GM12874 (cell line): ENCODE results near the gene OCSTAMP.

ENCODE experiments used
- TF ChIP-seq, protein P1 (sequence below): IDR thresholded peaks from 2 replicates; pipeline ENCODE4 v1.5.1; 2011; ENCODE audit warnings: low read depth, mild to moderate bottlenecking, control low read depth, low read length, moderate library complexity; ENCODE audit not compliant: insufficient read depth

Gene OCSTAMP

DNA sequence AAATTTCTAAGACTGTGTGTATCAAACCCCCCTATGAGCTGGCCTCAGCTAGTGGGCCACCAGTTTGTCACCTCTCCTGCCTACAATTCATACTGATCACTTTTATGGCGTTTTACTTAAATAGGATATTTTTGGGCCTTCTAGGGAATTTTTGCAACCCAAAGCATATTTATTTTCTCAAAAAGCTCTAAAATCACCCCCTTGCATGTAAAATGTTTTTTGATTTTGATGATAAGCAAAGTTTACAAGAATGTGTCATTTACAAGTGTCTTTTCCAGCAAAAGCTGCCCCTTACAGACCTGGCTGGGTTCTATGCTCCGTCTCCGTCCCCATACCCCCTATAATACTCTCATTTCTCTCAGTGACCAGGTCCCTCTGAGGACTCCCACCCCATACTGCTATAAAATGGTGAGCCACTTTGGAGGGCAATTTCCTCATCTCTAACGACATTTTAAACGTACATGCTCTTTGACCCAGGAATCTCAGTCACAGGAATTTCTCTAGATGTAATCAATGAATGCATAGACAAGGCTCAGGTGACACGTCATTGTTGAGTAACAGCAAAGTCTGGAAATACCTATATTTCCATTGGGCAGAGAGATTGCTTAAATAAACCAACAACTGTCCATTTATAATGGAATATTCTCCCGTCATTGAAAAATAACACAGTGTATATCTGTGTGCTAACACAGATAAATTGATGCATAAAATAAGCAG lies 13.9 kb upstream of the OCSTAMP start:
- TF ChIP-seq, protein P1, sequence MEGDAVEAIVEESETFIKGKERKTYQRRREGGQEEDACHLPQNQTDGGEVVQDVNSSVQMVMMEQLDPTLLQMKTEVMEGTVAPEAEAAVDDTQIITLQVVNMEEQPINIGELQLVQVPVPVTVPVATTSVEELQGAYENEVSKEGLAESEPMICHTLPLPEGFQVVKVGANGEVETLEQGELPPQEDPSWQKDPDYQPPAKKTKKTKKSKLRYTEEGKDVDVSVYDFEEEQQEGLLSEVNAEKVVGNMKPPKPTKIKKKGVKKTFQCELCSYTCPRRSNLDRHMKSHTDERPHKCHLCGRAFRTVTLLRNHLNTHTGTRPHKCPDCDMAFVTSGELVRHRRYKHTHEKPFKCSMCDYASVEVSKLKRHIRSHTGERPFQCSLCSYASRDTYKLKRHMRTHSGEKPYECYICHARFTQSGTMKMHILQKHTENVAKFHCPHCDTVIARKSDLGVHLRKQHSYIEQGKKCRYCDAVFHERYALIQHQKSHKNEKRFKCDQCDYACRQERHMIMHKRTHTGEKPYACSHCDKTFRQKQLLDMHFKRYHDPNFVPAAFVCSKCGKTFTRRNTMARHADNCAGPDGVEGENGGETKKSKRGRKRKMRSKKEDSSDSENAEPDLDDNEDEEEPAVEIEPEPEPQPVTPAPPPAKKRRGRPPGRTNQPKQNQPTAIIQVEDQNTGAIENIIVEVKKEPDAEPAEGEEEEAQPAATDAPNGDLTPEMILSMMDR: no peak

DNA sequence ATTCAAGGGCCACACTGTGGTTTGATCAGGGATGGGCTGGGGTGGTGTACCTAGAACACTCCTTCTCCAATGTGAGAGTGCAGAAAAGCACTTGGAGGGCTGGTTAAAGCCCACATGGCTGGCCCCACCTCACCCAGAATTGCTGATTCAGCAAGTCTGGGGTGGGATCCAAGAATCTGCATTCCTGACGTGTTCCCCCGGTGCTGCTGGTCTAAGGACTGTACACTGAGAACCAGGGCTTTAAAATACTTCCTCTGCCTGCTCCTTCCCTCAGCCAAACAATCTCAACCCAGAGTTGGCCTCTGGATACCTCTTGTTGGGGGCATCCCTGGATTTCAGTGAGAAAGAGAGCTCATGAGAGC lies 13.4 kb upstream of the OCSTAMP start:
- TF ChIP-seq, protein P1: no peak

DNA sequence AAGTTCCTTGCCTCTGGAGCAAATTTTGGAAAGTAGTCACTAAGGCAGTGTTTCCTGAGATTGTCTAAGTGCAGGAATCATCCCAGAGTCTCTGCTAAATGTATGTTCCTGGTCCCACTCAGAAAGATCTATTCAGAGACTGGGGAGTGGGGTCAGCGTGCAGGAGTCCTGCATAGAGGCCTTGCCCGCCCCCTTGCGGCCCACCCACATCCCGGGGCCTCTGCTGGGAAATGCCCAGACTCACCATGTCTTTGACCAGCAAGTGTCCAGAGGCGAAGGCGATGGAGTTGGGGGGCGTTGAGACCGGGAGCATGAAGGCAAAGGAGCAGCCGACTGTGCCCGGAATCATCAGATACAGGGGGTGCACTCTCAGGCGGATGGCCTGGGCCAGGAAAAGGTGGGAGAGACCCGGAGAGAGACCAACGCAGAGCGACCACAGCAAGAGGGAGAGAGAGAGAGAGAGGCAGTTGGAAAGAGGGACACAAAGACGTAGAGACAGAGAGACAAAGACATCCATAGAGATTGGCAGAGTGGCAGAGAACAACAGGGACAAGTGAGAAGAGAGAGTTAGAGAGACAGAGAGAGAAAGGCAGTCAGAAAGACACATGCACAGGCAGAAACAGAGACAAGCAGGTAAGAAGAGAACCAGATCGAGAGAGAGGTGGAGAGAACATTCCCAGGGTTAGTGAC lies 12.9 kb upstream of the OCSTAMP start:
- TF ChIP-seq, protein P1: no peak

DNA sequence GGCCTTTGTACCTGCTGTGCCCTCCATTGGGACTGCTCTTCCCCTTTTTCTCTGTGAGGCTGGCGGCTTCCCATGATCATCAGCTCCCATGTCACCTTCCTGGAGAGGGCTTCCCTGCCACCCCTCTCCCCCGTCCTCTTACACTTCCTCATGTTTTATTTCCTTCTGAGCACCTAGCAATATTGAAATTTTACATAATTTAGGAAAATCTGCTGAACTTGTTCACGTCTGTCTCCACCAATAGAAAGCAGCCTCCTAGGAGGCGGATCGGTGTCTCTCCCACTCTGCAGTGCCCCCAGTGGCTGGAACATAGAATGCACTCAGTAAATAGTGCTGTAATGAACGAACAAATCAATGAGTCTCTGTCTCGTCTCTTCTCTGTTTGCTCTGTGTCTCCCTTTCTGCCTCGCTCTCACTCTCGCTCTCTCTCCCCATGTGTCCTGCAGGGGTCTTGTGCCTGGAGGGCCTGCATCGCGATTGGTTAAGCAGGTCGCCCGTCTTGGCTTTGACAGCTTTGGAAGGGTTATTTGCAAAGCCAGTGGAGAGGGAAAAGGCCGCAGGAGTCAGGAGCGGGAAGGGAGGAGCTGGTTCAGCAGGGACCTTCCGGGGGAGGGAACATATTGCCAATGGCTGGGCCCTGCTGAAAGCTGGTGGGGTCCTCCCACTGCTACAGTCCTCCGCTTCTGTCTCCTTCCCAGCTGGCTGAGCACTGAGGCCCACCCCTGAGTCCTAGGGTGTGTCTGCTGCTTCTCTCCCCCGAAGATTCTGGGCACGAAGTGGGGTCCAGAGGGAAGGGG lies 12.1 kb upstream of the OCSTAMP start:
- TF ChIP-seq, protein P1: peak; percentile 79

DNA sequence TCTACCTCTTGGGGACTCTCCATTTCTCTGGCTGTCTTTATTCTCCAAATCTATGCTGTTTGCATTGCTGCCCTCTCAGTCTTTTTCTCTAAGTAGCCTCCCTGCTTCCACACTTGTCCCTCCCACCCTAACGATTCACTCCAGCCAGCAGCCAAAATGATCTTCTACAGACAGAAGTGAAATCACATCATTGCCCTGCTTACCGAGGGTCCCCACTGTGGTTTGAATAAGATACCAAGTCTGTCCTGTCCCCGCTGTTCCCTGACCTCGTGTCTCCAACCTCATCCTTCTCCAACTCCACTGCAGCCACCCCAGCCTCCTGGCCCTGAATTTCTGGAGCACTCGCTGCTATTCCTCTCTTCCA lies 11.5 kb upstream of the OCSTAMP start:
- TF ChIP-seq, protein P1: no peak

DNA sequence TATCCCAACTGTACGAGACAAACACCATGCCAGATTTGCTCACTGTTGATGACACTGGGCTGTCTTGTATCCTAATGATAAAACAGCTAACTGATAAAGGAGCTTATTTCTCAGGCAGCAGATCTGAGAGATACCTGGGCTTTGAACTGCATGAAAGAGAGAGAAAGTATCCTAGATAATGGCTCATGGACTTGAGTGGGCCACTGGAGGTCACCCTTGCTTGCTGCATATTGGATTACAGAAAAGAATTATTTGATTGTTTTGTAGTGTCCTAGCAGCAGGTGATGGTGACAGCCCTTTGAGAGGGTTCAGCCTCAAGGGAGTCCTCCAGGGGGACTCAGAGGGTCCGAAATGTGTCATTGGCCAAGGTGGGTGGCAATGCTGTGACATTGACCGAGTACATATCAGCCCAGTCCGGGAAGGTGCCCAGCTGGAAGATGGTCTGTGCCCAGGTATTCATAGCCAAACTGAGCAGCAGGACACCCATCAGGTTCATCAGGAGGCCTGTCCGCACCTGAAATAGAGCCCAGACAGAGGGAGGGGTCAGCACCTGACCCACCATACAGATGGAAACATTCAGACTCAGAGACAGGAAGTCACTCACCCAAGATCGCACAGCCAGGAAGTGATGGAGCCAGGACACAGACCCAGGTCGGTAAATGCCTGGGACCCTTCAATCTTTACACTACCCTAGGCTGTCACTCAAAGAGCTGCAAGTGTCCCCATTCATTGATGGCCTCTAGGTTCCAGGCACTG lies 9.4 kb upstream of the OCSTAMP start:
- TF ChIP-seq, protein P1: no peak

DNA sequence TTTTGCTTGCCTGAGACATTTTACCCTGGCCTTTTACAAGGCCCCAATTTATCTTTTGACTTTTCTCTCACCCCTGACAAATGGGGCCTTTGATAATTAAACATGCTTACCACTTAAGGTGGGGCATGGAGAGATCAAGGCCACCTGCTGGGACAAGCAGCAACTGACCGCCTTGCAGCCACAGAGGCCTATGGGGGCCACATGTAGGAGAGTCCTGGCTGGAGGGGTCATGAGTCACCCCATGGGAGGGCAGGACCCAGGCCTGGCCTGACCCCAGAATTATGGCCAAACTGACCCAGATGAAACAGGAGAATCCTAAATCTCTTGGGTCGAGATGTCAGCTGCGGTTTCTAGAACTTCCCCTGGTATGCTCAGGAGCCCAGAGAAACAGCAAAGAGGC lies 8.5 kb upstream of the OCSTAMP start:
- TF ChIP-seq, protein P1: no peak
